Spleen (tissue), 11 donors: Measurements from ENCODE around the gene SYT13. TPM values are rescaled to one million over a fixed set of nuclear protein-coding genes. Genes with fewer than 3 reads are reported as not detected.

Experiments used
- DNase-seq: peaks from one replicate; pipeline ENCODE4 v3.0.0-alpha.2; 2020
- H3K27ac ChIP-seq, 8 donors: fragments of 200-600 bp; sonication (generic) in 7 of 8; 1 replicate in 4 of 8; 2 replicates in 4 of 8; pipeline versions ENCODE4 v1.5.0 to v1.8.0; 2016 to 2021; ENCODE audit warnings: inconsistent platforms in 4 of 8, mild to moderate bottlenecking in 4 of 8, moderate library complexity in 1 of 8
- H3K27me3 ChIP-seq, 7 donors: fragments of 200-600 bp; sonication (generic) in 6 of 7; replicated peaks in 1 of 7; 1 replicate in 4 of 7; 2 replicates in 3 of 7; pipeline versions ENCODE4 v1.5.0 to v1.8.0; 2016 to 2021; ENCODE audit warnings: inconsistent platforms in 3 of 7, mild to moderate bottlenecking in 1 of 7
- H3K36me3 ChIP-seq, 6 donors: fragments of 200-600 bp; sonication (generic) in 5 of 6; 1 replicate in 4 of 6; 2 replicates in 2 of 6; pipeline versions ENCODE4 v1.5.0 to v1.8.0; 2016 to 2021; ENCODE audit warnings: inconsistent platforms in 2 of 6
- H3K4me1 ChIP-seq, 6 donors: fragments of 200-600 bp; sonication (generic) in 5 of 6; 1 replicate in 3 of 6; 2 replicates in 3 of 6; pipeline versions ENCODE4 v1.5.0 to v1.8.0; 2016 to 2021; ENCODE audit warnings: inconsistent platforms in 3 of 6
- H3K4me3 ChIP-seq, 8 donors: fragments of 200-600 bp; sonication (generic) in 7 of 8; 1 replicate in 4 of 8; 2 replicates in 4 of 8; pipeline versions ENCODE4 v1.5.0 to v1.8.0; 2016 to 2021; ENCODE audit warnings: inconsistent platforms in 4 of 8, mild to moderate bottlenecking in 4 of 8, moderate library complexity in 2 of 8
- H3K9me3 ChIP-seq, 8 donors: fragments of 200-600 bp; sonication (generic) in 7 of 8; 1 replicate in 4 of 8; 2 replicates in 4 of 8; pipeline versions ENCODE4 v1.5.0 to v1.8.0; 2016 to 2021; ENCODE audit warnings: inconsistent platforms in 4 of 8
- POLR2A ChIP-seq, 3 donors: fragments of 450-650 bp; IDR thresholded peaks; one replicate each; pipeline ENCODE4 v1.5.1; 2017; ENCODE audit warnings: antibody characterized with exemption in 3 of 3, mild to moderate bottlenecking in 1 of 3
- POLR2AphosphoS5 ChIP-seq, 3 donors: sonication (generic); formaldehyde crosslinking; IDR thresholded peaks; one replicate each; pipeline ENCODE4 v1.5.1; 2017; ENCODE audit warnings: antibody characterized with exemption in 3 of 3
- WGBS, 5 donors: extraction: QIAGEN DNeasy Blood & Tissue Kit in 3 of 5; methylation state at CpG; one replicate each; pipeline versions ENCODE4 v1.1.5 to v1.1.7; 2013 to 2018; 5-methylcytosine and 5-hydroxymethylcytosine counted together
- intact Hi-C: fragments of 100-400 bp; cut with DNase I; formaldehyde crosslinking; loops from one replicate; pipeline ENCODE4 v1.15.0; 2023; ENCODE audit warnings: low total_unique reads
- polyA plus RNA-seq, 3 donors: library from polyadenylated mRNA; stranded (reverse); fragments of 200-250 nt; gene quantifications; one replicate each; pipeline ENCODE4 v1.2.1, GENCODE V29; 2013
- total RNA-seq, 7 donors: library from RNA; depleted of rRNA in 3 of 7; stranded (reverse); fragments of >200 nt in 3 of 7; fragmentation: NEBNext Ultra II Directional in 4 of 7; extraction: Animal tissue kit (Norgen Biotek cat#: 25700) in 4 of 7; gene quantifications; one replicate each; pipeline versions ENCODE4 v1.1.0 to v1.2.1, GENCODE V29; 2016 to 2021
- TF ChIP-seq, protein P1 (sequence below), 11 experiments: fragments of 200-600 bp in 7 of 11; fragments of 450-650 bp in 4 of 11; sonication (generic) in 4 of 11; IDR thresholded peaks in 8 of 11; conservative IDR thresholded peaks in 3 of 11; 1 replicate in 7 of 11; 2 replicates in 4 of 11; pipeline versions ENCODE4 v1.4.0 to v1.8.0; 2016 to 2021; ENCODE audit warnings: antibody characterized with exemption in 11 of 11, inconsistent platforms in 4 of 11, mild to moderate bottlenecking in 1 of 11
- donor health status: healthy with polysubstance abuse.
- donor health status: DM: no; HTN: no; CAD: no; lungs with moderate emphysema.
- donor health status: DM: no; HTN: no; CAD: no.
- donor health status: Bipolar disorder and iron deficiency.
- donor health status: healthy.
- donor health status: DM: no; HTN: no; CAD: no.
- donor health status: DM: yes; HTN: yes; CAD: no.

Gene SYT13
- total and polyA plus RNA-seq, 10 donors = 0.02 to 0.64 (median 0.10) TPM; not detected in 2

DNA sequence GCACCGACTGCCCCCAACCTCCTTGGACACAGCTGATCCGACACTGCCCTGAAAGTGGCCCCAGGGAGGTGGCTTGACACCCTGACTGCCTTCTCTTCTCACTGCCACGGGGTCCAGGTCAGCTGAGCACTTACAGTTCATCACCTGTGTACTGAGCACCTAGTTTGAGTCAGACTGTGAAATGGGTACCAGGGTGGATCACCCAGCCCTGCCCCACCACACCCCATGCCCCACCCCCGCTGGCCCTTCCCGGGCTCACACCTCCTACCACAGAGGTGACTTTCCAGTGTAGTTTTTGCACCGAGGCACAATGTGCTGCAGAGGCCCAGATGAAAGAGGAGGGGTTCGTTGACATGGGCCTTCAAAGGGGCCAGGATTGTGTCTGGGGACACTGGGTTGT lies 80.2 kb downstream of the SYT13 start:
- intact Hi-C loops = no loop called here
- H3K36me3 ChIP-seq = peaks cover 0 to 65% (median 7%) of the 10 kb centered on the region in 6 donors
- no peak overlapping the region for H3K27ac ChIP-seq
- 63 to 87% (median 75%) methylated on average over 7 of the region's 7 CpGs for WGBS, 5 donors
- no peaks in the 10 kb centered on the region for H3K27me3 ChIP-seq
- no peak for DNase-seq
- no peak overlapping the region for H3K4me3 ChIP-seq
- no peak for TF ChIP-seq POLR2A (IDR thresholded peaks at IDR 0.05)
- no peak for TF ChIP-seq POLR2AphosphoS5 (IDR thresholded peaks at IDR 0.05)
- TF ChIP-seq, protein P1, sequence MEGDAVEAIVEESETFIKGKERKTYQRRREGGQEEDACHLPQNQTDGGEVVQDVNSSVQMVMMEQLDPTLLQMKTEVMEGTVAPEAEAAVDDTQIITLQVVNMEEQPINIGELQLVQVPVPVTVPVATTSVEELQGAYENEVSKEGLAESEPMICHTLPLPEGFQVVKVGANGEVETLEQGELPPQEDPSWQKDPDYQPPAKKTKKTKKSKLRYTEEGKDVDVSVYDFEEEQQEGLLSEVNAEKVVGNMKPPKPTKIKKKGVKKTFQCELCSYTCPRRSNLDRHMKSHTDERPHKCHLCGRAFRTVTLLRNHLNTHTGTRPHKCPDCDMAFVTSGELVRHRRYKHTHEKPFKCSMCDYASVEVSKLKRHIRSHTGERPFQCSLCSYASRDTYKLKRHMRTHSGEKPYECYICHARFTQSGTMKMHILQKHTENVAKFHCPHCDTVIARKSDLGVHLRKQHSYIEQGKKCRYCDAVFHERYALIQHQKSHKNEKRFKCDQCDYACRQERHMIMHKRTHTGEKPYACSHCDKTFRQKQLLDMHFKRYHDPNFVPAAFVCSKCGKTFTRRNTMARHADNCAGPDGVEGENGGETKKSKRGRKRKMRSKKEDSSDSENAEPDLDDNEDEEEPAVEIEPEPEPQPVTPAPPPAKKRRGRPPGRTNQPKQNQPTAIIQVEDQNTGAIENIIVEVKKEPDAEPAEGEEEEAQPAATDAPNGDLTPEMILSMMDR (IDR thresholded peaks at IDR 0.05 in 8 of 11, conservative IDR thresholded peaks at IDR 0.05 in 3 of 11) = no peak
- H3K4me1 ChIP-seq = peaks cover 0 to 25% (median 18%) of the 10 kb centered on the region in 6 donors
- no peaks in the 10 kb centered on the region for H3K9me3 ChIP-seq

DNA sequence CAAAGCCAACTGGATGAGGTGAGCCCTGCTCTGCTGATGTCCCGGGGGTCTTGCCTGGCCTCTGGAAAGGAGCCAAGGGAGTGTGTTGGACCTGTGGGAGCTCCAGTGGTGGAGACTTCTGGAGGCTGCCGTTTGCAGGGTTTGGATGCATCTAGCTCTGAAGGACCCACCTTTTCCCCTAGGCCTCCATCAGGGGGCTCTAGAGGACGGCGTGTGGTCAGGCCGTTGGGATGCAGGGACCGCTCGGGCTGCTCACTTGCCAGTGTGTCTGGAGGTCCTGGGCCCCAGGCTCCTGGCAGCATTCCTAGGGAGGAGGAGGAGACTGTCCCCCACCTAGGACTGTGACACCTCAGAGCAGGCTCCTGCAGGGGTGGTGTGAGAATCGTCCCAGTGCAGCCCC lies 81.4 kb downstream of the SYT13 start:
- no peak for DNase-seq
- intact Hi-C loops = no loop called here
- H3K27ac ChIP-seq = no peak overlapping the region
- H3K9me3 ChIP-seq = no peaks in the 10 kb centered on the region
- H3K27me3 ChIP-seq = no peaks in the 10 kb centered on the region
- H3K36me3 ChIP-seq = peaks cover 0 to 55% (median 7%) of the 10 kb centered on the region in 6 donors
- H3K4me3 ChIP-seq = no peak overlapping the region
- peaks cover 0 to 13% (median 10%) of the 10 kb centered on the region in 6 donors for H3K4me1 ChIP-seq
- TF ChIP-seq POLR2A (IDR thresholded peaks at IDR 0.05) = no peak
- TF ChIP-seq, protein P1 (IDR thresholded peaks at IDR 0.05 in 8 of 11, conservative IDR thresholded peaks at IDR 0.05 in 3 of 11) = no peak
- TF ChIP-seq POLR2AphosphoS5 (IDR thresholded peaks at IDR 0.05) = no peak
- WGBS, 5 donors = 83 to 88% (median 84%) methylated on average over 7 to 8 of the region's 8 CpGs

DNA sequence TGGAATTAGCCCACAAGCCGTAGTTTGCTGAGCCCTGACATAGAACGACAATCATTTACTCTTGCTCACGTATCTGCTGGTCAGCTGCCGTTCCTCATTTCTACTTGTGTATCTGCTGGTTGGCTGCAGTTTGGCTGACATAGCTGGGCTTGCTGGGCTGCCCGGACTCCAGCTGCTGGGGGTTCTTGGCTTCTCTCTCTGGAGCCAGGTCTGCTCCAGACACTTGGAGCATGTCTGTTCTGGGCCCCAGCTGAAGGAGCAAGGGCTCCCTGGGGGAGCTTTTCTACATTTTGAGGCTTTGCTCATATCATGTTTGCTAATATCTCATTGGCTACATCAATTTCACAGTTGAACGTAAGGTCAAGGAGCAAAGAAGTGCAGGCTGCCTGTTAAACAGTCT lies 92.4 kb downstream of the SYT13 start:
- 82 to 96% (median 92%) methylated on average over 6 of the region's 6 CpGs for WGBS, 5 donors
- Histone ChIP-seq H3K27ac (no peak overlapping the region), H3K27me3 (no peaks in the 10 kb centered on the region), H3K4me1 (no peaks in the 10 kb centered on the region), H3K4me3 (no peak overlapping the region), H3K36me3 (peaks cover 0 to 59% (median 2%) of the 10 kb centered on the region in 6 donors), H3K9me3 (peaks cover 0 to 5% (median 0%) of the 10 kb centered on the region in 8 donors)
- intact Hi-C loops = no loop called here
- TF ChIP-seq POLR2AphosphoS5 (IDR thresholded peaks at IDR 0.05) (no peak), POLR2A (IDR thresholded peaks at IDR 0.05) (no peak)
- TF ChIP-seq, protein P1 (IDR thresholded peaks at IDR 0.05 in 8 of 11, conservative IDR thresholded peaks at IDR 0.05 in 3 of 11) = no peak
- no peak for DNase-seq

Other genes with a start within 250 kb of the SYT13 start
- 10 to 100 TPM in 6 of 7 donors, 1 to 10 TPM in 1; 8.0 to 24.3 (median 19.5) TPM for gene PRDM11, start 139.7 kb downstream of the SYT13 start, total RNA-seq
- gene PRDM11, start 139.7 kb downstream of the SYT13 start, polyA plus RNA-seq = 1 to 10 TPM; 1.7 to 4.3 (median 1.9) TPM